Subcutaneous adipose tissue (tissue), 4 donors: Measurements from ENCODE around the gene TLR6. TPM values are rescaled to one million over a fixed set of nuclear protein-coding genes. Genes with fewer than 3 reads are reported as not detected.

Experiments used
- CTCF ChIP-seq: fragments of 450-650 bp; IDR thresholded peaks from one replicate; pipeline ENCODE4 v1.5.1; 2016; ENCODE audit warnings: low read depth, mild to moderate bottlenecking, control low read depth, antibody characterized with exemption, moderate library complexity
- total RNA-seq, 4 donors: library from RNA; depleted of rRNA; stranded (reverse); fragments of >200 nt; gene quantifications; one replicate each; pipeline ENCODE4 v1.1.0, GENCODE V29; 2016

TLR6 gene
- total RNA-seq, 4 donors from 2014 or later = 4.7 to 19.2 (median 10.7) TPM

- TF ChIP-seq CTCF = no peak
Observed at GRCh38 chr4:38832624-38833528, 23.7 kb downstream of the TLR6 start.

GRCh38 chr4:38832206-38832605 is 24.4 kb downstream of the TLR6 start:
- TF ChIP-seq CTCF = no peak

GRCh38 chr4:38831653-38832052 is 25.0 kb downstream of the TLR6 start:
- no peak for TF ChIP-seq CTCF

GRCh38 chr4:38829237-38829636 is 27.4 kb downstream of the TLR6 start:
- no peak for TF ChIP-seq CTCF

- TF ChIP-seq CTCF = no peak
Observed at GRCh38 chr4:38823766-38824165, 32.9 kb downstream of the TLR6 start.

GRCh38 chr4:38822748-38823303 is 33.8 kb downstream of the TLR6 start:
- no peak for TF ChIP-seq CTCF

- no peak for TF ChIP-seq CTCF
Observed at GRCh38 chr4:38821739-38822138, 34.9 kb downstream of the TLR6 start.
